ENCODE data around the gene MRPL55.

DNA sequence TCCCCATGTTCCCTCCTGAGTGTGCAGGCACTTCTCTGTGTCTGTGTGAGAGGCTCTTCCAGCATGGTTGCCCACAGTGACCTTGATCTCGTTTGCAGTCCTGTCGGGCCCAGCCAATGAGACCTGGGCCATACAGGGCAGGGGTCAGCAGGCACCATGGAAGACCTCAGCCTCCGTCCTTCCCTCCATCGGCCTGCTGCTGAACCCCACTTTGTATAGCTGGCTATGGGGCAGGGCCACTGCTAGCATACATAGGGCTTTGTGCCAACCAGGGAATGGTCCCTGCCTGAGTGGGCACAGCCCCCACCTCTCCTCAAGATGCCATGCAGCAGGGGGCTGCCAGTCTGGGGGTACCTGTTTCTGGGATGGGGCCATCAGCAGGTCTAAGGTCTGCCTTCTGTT is 9.8 kb downstream of the MRPL55 start:
- TF ChIP-seq EP300 (IDR thresholded peaks at IDR 0.05) (no peak), CTCF (IDR thresholded peaks at IDR 0.05) (no peak)

All from tibial nerve (tissue), 4 donors.